ENCODE data around the gene CYFIP1. TPM values are rescaled to one million over a fixed set of nuclear protein-coding genes. Genes with fewer than 3 reads are reported as not detected.

CYFIP1 gene
- total RNA-seq, 1 experiment from 2014 or later, result 37.4 TPM

DNA sequence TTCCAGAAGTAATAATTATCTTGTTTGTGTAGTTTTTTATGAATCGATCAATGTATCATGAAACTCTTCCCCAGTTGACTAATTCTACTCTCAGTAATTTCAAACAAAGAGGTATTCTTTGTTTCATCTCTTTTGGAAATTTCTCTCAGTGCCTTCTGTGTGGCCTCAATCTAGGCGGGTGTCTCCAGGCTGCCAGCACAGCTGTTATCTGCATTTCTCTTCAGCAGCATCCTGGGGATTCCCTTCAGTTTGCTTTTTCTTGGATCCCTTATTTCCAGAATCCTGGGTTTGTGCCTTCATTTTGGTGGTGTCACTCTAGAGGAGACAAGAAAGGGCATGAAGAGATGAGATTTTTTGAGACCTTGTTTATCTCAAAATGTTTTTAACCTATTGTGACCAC, 119.0 kb downstream of the CYFIP1 start:
- in situ Hi-C loops (cut with HindIII; ENCODE audit: low pct_unique_long_range_greater_than_20kb, low sequenced_read_pairs), result no loop called here
- DNase-seq (ENCODE audit: low read depth), result no peak

DNA sequence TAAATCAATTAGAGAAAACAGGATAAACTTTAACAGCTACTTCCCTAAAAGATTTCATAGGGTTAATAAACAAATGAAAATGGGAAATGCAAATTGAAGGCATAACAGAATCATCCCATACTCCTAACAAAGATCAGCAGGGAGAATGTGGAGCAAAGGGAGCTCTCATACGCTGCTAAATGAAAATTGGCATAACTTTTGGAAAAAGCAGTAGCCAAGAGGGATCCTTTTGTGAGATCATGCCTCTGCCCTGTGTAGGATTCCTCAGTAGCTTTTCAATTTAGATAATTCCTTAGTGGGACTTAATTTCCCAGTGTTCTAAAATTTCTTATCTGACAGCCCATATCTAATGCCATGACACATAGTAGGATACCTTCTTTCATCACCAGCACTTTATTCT, 123.5 kb downstream of the CYFIP1 start:
- no peak for DNase-seq (ENCODE audit: low read depth)
- in situ Hi-C loops (cut with HindIII; ENCODE audit: low pct_unique_long_range_greater_than_20kb, low sequenced_read_pairs), result no loop called here

- DNase-seq (ENCODE audit: low read depth), result no peak
- in situ Hi-C loops (cut with HindIII; ENCODE audit: low pct_unique_long_range_greater_than_20kb, low sequenced_read_pairs), result no loop called here
These were observed 124.4 kb downstream of the CYFIP1 start for GRCh38 chr15:22855791-22856190.

DNA sequence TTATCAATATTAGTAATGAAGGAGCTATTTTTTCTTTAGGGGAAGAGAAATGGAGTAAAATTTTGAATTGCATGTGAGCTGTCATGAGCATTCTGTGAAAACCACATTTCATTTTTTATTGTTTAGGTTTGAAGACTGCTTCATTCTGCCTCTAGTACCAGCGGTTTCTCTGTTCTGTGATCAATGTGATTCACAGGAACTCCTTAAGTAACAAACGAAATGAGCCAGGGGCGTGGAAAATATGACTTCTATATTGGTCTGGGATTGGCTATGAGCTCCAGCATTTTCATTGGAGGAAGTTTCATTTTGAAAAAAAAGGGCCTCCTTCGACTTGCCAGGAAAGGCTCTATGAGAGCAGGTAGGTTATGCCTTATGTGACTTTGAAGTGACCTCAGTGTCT, 128.7 kb downstream of the CYFIP1 start:
- DNase-seq (ENCODE audit: low read depth), result no peak
- in situ Hi-C loops (cut with HindIII; ENCODE audit: low pct_unique_long_range_greater_than_20kb, low sequenced_read_pairs), result no loop called here

GRCh38 chr15:22850055-22850454, 130.1 kb downstream of the CYFIP1 start:
- no peak for DNase-seq (ENCODE audit: low read depth)
- in situ Hi-C loops (cut with HindIII; ENCODE audit: low pct_unique_long_range_greater_than_20kb, low sequenced_read_pairs), result no loop called here

DNA sequence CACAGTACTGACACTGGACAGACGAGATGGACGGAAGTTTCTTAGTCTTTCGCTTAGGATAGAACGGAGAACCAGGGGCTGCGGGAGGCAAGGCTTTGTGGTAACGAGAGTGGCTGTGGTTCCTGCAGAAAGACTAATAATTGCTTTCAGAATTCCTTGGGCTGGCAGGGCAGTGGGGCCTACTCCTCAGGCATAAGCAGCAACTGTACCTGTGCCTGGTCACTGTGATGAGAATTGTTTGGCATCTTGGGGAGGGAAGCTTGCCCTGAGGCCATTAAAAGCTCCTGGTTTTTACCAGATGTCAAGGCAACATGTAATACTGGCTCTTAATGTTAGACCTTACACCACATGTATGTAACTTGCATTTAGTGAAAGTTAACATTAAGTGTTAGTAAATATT, 134.1 kb downstream of the CYFIP1 start:
- no peak for DNase-seq (ENCODE audit: low read depth)
- in situ Hi-C loops (cut with HindIII; ENCODE audit: low pct_unique_long_range_greater_than_20kb, low sequenced_read_pairs), result no loop called here

DNA sequence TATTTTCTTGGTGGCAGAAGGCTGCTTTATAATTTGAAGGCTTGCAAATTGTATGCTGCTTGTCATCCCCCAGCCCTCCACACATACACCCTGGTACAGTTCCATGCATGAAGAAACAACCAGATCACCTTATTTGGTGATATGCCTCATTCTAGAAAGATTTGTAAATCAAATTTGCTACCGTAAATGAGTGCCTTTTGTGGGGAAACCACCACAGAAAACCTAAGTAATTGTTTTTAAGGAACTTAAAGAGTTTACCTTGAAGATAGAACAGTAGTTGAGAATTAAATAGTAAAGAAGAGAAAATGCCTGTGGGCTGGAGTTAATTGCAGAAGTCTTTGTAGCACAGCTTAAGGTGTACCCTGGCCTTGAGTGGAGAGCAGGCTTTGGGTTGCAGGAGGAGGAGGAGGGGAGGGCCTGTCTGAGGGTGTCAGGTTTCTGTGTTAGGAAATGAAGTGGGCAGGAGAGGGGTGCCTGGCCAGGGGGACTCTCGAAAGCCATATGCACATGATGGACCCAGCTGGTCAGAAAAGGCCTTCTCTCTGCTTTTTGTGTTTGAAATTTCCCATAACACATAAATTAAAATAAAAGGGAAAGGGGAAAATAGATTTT, 134.8 kb downstream of the CYFIP1 start:
- in situ Hi-C loops (cut with HindIII; ENCODE audit: low pct_unique_long_range_greater_than_20kb, low sequenced_read_pairs), result no loop called here
- DNase-seq (ENCODE audit: low read depth), result no peak

DNA sequence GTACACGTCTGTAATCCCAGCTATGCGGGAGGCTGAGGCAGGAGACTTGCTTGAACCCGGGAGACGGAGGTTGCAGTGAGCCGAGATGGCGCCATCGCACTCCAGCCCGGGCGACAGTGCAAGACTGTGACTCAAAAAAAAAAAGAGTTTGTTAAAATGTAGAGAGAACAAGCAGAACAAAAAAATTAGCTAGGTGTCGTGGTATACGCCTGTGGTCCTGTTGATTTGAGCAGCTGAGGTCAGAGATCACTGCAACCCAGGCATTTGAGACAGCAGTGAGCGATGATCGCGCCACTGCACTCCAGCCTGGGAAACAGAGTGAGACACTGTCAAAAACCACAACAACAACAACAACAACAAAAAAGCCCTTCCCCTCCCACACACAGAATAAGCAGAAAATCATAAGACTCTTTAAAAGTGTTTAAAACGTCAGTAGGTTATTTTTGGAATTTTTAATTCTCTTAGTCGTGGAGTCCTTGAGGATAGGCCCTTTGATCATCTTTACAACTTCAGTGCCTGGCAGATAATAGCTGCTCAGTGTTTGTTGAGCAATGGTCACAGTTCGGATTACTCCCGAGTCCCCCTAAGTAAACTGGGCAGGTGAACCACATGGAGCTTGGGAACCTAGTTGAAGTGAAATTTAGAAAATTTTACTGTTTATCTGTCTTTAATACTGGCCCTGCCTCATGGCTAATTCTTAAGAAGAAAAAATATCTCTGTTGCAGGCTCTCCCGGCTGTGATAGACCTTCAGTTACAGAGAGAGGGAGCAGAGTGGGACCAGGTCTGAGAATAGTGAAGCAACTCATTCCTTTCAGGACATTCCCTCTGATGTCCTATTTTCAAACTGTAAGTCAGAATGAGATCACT, 135.5 kb downstream of the CYFIP1 start:
- in situ Hi-C loops (cut with HindIII; ENCODE audit: low pct_unique_long_range_greater_than_20kb, low sequenced_read_pairs), result no loop called here
- no peak for DNase-seq (ENCODE audit: low read depth)

GRCh38 chr15:22839046-22839695, 141.0 kb downstream of the CYFIP1 start:
- in situ Hi-C loops (cut with HindIII; ENCODE audit: low pct_unique_long_range_greater_than_20kb, low sequenced_read_pairs), result no loop called here

GRCh38 chr15:22838292-22839042, 141.7 kb downstream of the CYFIP1 start, which contains the start of gene NIPA2:
Gene NIPA2 (plus strand): TSS chr15:22838666. CDS start chr15:22851732, 13,066 bp downstream.
- in situ Hi-C loops (cut with HindIII; ENCODE audit: low pct_unique_long_range_greater_than_20kb, low sequenced_read_pairs), result no loop called here
- peak; percentile 96 for DNase-seq (ENCODE audit: low read depth)

More at GRCh38 chr15:22839046-22839695, 141.0 kb downstream of the CYFIP1 start:
- DNase-seq (ENCODE audit: low read depth), result no peak

DNA sequence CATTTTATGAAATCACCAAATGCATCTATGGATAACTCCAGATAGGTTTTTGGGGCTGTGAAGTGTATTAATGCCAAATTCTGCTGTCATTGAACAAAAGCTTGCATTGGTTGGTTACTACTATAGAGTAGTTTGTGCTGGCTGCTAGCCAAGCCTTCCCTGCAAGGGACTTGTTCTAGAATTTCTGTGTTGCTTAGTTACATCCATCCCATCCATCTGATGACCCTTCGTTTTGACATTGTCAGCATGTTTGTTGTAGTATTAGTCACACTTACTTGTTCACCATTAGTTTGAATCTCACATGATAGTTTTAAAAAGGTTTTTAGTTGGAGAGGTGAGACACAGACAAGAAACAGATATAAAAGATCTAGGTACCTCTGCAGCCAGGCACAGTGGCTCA, 148.7 kb downstream of the CYFIP1 start:
- DNase-seq (ENCODE audit: low read depth), result no peak
- in situ Hi-C loops (cut with HindIII; ENCODE audit: low pct_unique_long_range_greater_than_20kb, low sequenced_read_pairs), result no loop called here

GRCh38 chr15:22827125-22827524, 153.0 kb downstream of the CYFIP1 start:
- in situ Hi-C loops (cut with HindIII; ENCODE audit: low pct_unique_long_range_greater_than_20kb, low sequenced_read_pairs), result no loop called here
- no peak for DNase-seq (ENCODE audit: low read depth)

GRCh38 chr15:22823495-22824128, 156.6 kb downstream of the CYFIP1 start:
- no peak for DNase-seq (ENCODE audit: low read depth)
- in situ Hi-C loops (cut with HindIII; ENCODE audit: low pct_unique_long_range_greater_than_20kb, low sequenced_read_pairs), result no loop called here

- DNase-seq (ENCODE audit: low read depth), result no peak
- in situ Hi-C loops (cut with HindIII; ENCODE audit: low pct_unique_long_range_greater_than_20kb, low sequenced_read_pairs), result no loop called here
These were observed 160.5 kb downstream of the CYFIP1 start for GRCh38 chr15:22819651-22820050.

Other genes with a start within 250 kb of the CYFIP1 start
- gene NIPA1, start 193.7 kb downstream of the CYFIP1 start, total RNA-seq (2014; rRNA removed; shearing (Covaris generic); ENCODE audit: low replicate concordance), result 6.5 and 9.6 TPM in 2 replicates
- 130 and 160 TPM in 2 replicates for gene NIPA2, start 141.7 kb downstream of the CYFIP1 start, total RNA-seq (2014; rRNA removed; shearing (Covaris generic); ENCODE audit: low replicate concordance)
- 3.6 and 9.3 TPM in 2 replicates for gene TUBGCP5, start 59.2 kb upstream of the CYFIP1 start, total RNA-seq (2014; rRNA removed; shearing (Covaris generic); ENCODE audit: low replicate concordance)
- not detected in 2 replicates for gene GOLGA6L1, start 156.5 kb upstream of the CYFIP1 start, total RNA-seq (2014; rRNA removed; shearing (Covaris generic); ENCODE audit: low replicate concordance)